ENCODE results near the gene CACNB4.

DNA sequence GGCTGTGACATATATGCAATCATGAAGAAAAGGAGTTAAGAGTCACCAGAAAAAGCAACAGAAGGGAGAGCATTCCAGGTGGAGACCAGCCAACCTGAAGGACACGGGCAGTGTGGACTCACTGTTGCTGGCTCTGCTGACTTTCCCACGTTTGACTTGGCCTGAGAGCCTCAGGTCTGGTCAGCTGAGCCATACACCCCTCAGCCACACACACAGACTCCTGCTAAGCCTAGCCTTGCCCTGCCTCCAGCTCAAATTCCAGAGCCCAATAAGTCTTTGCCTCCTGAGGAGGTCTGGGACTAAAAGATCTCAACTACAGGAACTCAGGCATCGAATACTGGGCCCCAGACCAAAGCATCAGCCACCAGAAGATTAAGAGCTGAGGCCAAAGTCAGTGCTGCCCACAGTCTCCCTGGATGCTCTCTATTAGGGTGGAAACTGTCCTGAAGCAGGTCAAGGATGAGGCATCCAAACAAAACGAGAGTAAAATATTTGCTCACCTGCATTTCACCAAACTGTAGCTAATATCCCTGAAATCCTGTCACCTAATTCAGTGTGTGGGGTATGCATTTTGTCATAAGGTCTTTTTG is 23.3 kb downstream of the CACNB4 start:
- TF ChIP-seq, protein P1, sequence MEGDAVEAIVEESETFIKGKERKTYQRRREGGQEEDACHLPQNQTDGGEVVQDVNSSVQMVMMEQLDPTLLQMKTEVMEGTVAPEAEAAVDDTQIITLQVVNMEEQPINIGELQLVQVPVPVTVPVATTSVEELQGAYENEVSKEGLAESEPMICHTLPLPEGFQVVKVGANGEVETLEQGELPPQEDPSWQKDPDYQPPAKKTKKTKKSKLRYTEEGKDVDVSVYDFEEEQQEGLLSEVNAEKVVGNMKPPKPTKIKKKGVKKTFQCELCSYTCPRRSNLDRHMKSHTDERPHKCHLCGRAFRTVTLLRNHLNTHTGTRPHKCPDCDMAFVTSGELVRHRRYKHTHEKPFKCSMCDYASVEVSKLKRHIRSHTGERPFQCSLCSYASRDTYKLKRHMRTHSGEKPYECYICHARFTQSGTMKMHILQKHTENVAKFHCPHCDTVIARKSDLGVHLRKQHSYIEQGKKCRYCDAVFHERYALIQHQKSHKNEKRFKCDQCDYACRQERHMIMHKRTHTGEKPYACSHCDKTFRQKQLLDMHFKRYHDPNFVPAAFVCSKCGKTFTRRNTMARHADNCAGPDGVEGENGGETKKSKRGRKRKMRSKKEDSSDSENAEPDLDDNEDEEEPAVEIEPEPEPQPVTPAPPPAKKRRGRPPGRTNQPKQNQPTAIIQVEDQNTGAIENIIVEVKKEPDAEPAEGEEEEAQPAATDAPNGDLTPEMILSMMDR (IDR thresholded peaks at IDR 0.05), result no peak
- no peak for TF ChIP-seq POLR2AphosphoS5 (IDR thresholded peaks at IDR 0.05)
- TF ChIP-seq POLR2A (IDR thresholded peaks at IDR 0.05), result no peak

Measured in breast epithelium (tissue), 3 donors.